H1 (cell line): ENCODE data around the gene CISH.

Experiments used
- CTCF ChIP-seq, 3 experiments: IDR thresholded peaks; 1 replicate in 2 of 3; 2 replicates in 1 of 3; pipeline versions ENCODE4 v1.5.1 to v1.6.1; 2011; ENCODE audit warnings: low read length in 3 of 3, mild to moderate bottlenecking in 3 of 3, inconsistent platforms in 2 of 3, low read depth in 1 of 3, moderate library complexity in 1 of 3; ENCODE audit not compliant: insufficient read depth in 1 of 3; ENCODE audit errors: control extremely low read depth in 1 of 3
- E2F6 ChIP-seq: IDR thresholded peaks from 2 replicates; pipeline ENCODE4 v1.6.1; 2012; ENCODE audit warnings: inconsistent platforms
- FOSL1 ChIP-seq: IDR thresholded peaks from 2 replicates; pipeline ENCODE4 v1.6.1; 2011; ENCODE audit warnings: mild to moderate bottlenecking, low read depth, low read length, moderate library complexity; ENCODE audit not compliant: insufficient read depth
- HDAC2 ChIP-seq, 2 experiments: fragments of 300-600 bp in 1 of 2; sonication (generic) in 1 of 2; IDR thresholded peaks; 2 replicates each; pipeline ENCODE4 v1.6.1; 2011 to 2012; ENCODE audit warnings: low read depth in 2 of 2, low read length in 2 of 2, mild to moderate bottlenecking in 2 of 2, moderate library complexity in 2 of 2, borderline replicate concordance in 1 of 2, inconsistent platforms in 1 of 2
- HDAC6 ChIP-seq: IDR thresholded peaks from one replicate; pipeline ENCODE4 v1.7.1; 2012; ENCODE audit warnings: low read depth, mild to moderate bottlenecking, inconsistent platforms, low read length, moderate library complexity
- KDM5A ChIP-seq: fragments of 200-600 bp; IDR thresholded peaks from 2 replicates; pipeline ENCODE4 v1.7.1; 2012; ENCODE audit warnings: mild to moderate bottlenecking, low read length, inconsistent platforms, mixed read lengths
- MAX ChIP-seq: IDR thresholded peaks from 2 replicates; pipeline ENCODE4 v1.6.1; 2012; ENCODE audit warnings: inconsistent platforms
- POLR2A ChIP-seq, 2 experiments: IDR thresholded peaks; 1 replicate in 1 of 2; 2 replicates in 1 of 2; pipeline ENCODE4 v1.6.1; 2011; ENCODE audit warnings: low read depth in 2 of 2, low read length in 2 of 2, mild to moderate bottlenecking in 2 of 2; ENCODE audit errors: control extremely low read depth in 1 of 2
- RAD21 ChIP-seq, 2 experiments: IDR thresholded peaks in 1 of 2; conservative IDR thresholded peaks in 1 of 2; 2 replicates each; pipeline ENCODE4 v1.6.1; 2011; ENCODE audit warnings: low read depth in 2 of 2, low read length in 2 of 2, improper control_type of control experiment in 1 of 2, inconsistent platforms in 1 of 2, mild to moderate bottlenecking in 1 of 2, moderate library complexity in 1 of 2
- RFX5 ChIP-seq: IDR thresholded peaks from 2 replicates; pipeline ENCODE4 v1.6.1; 2011; ENCODE audit warnings: low read depth, low read length, improper control_type of control experiment, borderline replicate concordance
- RNF2 ChIP-seq: fragments of 200-900, 300-1000 bp; sonication (generic); IDR thresholded peaks from 2 replicates; pipeline ENCODE4 v1.7.1; 2016; ENCODE audit warnings: borderline replicate concordance, low read depth, mild to moderate bottlenecking, antibody characterized with exemption, low read length; ENCODE audit not compliant: poor library complexity, severe bottlenecking; ENCODE audit errors: missing control alignments
- SP4 ChIP-seq: IDR thresholded peaks from 2 replicates; pipeline ENCODE4 v1.6.1; 2012; ENCODE audit warnings: low read length, inconsistent platforms
- SUZ12 ChIP-seq: fragments of 200-600 bp; sonication (generic); IDR thresholded peaks from 2 replicates; pipeline ENCODE4 v1.6.1; 2012; ENCODE audit warnings: mild to moderate bottlenecking, inconsistent platforms, low read length, moderate library complexity, mixed read lengths

GRCh38 chr3:50572801-50573371 is 38.7 kb downstream of the CISH start:
- no peak for TF ChIP-seq CTCF (IDR thresholded peaks at IDR 0.05; ENCODE audit: control extremely low read depth in 1 of 3, insufficient read depth in 1 of 3, low read depth in 1 of 3, low read length in 3 of 3)
- TF ChIP-seq SUZ12 = no peak
- TF ChIP-seq POLR2A (IDR thresholded peaks at IDR 0.05; ENCODE audit: control extremely low read depth in 1 of 2, low read depth in 2 of 2, low read length in 2 of 2) = no peak
- TF ChIP-seq KDM5A = no peak
- no peak for TF ChIP-seq SP4
- TF ChIP-seq HDAC6 = no peak
- TF ChIP-seq RNF2 = no peak
- TF ChIP-seq RAD21 (IDR thresholded peaks at IDR 0.05 in 1 of 2, conservative IDR thresholded peaks at IDR 0.05 in 1 of 2; ENCODE audit: low read depth in 2 of 2, low read length in 2 of 2) = no peak
- TF ChIP-seq HDAC2 (IDR thresholded peaks at IDR 0.05; ENCODE audit: borderline replicate concordance in 1 of 2, low read depth in 2 of 2, low read length in 2 of 2) = no peak
- TF ChIP-seq RFX5 = no peak
- no peak for TF ChIP-seq MAX
- TF ChIP-seq E2F6 = no peak
- no peak for TF ChIP-seq FOSL1
